Measurements from ENCODE around the gene SHC3.

The SHC3 gene

DNA sequence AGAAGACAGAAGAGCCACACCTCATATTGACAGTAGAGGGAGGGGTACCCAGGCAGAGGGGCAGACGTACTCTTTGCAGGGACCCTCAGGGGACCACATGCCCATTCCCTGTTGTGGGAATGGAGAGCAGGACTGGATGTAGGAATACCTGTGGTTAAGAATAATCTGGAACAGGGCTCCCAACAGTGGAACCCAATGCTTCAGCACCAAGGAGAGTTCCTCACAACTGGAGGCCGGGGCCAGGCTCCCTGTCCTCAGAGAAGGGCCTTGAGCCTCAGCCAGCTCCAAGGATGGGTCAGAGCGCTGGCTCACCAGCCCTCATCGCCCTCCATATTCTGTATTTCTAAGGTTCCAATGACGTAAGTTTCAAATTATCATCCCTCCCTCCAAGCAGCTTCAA, 7.4 kb upstream of the SHC3 start:
- DNase-seq: no peak

DNA sequence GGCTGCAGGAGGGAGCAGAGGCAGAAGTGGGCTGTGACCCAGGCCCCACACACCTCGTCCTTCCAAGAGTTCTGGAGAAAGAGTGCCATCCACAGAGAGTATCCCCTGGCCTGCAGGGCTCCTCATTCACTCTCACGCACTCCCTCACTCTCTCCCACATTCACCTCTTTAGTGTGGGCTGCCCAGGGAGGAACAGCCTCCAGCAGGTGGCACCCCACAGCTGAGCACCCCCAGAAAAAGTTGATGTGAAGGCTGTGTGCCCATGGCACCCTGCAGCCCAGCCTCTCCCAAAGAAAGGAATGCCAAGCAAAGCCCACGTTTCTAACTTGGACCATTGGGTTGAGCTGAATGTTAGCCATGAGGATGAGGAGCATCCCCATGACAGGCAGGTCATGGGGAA, 4.5 kb upstream of the SHC3 start:
- no peak for DNase-seq

DNA sequence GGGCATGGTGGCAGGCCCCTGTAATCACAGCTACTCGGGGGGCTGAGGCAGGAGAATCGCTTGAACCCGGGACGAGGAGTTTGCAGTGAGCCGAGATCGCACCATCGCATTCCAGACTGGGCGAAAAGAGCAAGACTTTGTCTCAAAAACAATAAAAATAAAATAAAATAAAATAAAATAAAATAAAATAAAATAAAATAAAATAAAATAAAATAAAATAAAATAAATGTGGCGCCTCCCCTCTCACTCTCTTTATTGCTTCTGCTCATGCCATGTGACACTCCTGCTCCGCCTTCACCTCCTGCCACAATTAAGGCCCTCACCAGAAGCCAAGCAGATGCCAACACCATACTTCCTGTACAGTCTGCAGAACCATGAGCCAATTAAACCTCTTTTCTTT, 3.8 kb upstream of the SHC3 start:
- no peak for DNase-seq

DNA sequence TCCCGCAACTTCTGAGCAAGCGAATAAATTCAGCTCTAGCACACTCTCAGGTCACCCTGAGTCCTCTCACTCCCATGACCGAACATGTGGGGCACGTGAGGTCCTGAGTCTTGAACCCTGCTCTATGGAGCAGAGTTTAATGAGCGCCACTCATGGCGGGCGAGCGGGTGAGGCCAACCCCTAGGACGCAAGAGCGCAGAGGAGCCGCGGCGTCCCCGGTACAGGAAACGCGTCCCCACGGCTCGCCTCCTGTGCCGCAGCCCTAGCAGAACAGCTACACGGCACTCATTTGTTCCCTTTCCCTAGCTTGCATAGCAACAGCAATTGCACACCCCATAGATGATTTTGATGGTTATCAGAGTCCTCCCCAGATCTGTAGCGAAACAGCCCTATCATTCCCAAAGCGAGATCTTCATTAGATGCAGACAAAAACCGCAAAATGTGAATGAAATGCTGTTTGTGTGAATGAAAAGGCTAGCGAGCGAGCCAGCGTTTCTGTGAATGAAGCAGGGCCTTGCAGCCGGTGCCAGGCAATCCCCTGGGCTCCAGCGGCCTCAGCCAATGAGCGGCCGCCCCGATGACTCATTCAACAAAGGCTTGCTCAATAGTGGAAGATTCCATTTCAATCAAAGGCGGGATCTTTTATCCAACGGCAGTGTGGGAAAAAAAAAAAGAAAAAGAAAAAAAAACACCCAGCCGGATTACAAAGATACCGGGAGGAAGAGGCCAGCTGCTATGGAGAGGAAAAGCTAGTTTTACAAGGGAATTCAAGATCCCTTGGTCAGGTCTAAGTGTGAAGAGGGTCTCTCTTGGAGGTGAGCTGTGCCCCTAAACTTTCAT, 1.5 kb upstream of the SHC3 start:
- no peak for DNase-seq

DNA sequence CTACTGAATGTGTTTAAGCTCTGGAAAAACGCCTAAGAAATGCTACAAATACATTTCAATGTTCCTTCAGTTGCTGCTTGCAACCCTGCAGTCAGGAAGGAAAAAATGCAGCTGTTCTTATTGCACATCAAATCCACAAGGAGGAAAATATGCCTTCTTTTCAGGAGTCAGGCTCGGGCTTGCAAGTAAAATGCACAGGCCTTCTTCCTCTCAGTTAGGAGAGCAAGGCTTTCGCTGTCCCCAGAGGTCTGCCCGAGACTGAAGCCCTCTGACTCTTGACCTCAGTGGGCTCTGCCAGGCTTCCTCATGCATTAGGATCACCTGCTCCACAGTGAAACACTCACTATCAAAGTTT, 899 bp upstream of the SHC3 start:
- DNase-seq: no peak

DNA sequence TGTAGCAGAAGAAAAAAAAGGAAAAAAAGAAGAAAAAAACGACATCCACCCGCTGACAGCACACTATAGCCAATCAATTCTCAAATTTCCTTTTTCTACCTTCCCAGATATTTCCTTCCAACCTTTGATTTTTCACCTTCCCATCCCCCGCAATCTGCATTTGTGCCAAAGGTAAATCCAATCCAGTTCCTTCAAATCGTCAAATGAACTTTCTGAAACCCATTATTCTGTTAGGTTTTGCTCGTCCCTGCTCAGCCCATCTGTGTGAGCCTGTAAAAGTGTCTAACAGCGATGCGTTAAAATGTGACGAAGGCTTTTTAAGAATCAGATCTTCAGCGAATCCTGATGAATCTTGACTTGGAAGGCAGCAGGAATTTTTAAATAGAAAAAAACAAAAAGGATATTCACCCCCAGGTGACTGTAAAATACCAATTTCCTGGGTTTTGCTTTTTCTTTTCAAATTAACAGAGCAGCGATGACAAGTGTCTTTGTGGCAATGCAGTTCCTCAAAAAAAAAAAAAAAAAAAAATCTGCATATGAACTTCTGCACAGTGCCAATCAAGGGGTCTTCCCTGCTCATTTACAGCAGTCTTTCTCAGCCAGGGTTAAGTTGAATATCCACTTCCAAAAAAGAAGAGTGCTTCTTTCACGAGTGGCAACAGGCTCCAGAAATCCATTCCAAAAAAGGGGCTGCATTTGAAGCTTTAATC, 367 bp upstream of the SHC3 start:
- DNase-seq: no peak

DNA sequence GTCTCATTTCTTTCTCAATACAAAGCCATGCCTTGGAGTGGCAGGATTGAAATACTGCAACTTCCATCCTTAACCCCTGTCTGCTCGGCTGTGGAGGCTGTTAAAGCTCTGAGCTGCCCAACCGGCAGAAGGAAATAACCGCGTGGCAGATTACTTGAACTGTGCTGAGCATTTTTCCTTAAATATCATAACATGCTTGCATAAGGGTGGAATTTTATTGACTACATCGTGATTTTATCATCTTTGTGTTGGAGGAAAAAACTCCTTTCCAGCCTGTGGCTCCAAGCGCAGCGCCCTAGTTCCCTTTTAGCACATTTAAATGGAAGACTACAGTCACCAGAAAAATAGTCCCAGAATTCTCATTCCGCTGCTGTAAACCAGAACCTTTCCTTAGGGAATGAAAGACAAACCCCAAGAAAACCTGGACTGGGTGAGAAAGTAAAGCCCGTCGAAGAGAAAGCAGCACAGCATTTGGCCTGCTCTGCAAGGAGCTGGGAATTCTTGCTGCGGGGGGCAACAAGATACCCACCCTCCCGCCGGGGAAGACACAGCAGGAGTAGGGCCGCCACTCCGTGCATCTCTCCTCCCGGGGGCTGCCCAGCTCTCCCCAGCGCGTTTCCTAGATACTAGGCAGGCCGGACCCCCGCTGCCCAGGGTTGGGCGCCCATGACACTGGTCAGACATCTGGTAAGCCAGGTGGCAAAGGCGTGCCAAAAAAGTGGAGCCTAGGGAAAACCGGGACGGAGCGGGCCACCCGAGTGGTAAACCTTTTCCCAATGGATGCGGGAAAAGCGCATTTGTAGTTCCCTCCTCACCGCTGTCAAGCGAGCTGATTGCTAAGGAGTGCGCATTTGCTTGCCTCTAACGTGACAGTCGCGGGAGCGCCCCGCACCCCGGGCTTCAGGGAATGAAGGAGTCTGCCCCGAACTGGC, 1.3 kb downstream of the SHC3 start:
- DNase-seq: no peak

DNA sequence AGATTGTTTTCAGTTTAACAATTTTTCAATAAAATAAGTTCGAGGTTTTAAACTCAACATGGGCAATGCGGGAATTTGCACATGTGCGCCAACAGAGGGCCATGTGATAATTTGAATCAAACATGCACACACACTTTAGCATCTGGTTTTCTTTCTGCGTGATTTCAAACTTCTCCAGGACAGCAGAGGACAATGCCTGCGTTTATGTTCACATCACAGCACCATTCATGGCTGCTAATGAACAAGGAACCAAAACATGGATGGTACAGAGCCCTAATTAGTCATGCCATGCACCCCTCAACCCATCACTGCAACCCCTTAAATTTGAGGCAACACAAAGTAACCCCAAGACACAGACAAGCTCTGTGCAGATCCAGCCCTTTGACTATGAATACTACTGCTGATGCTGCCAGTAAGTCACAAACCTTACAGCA, 2.8 kb downstream of the SHC3 start:
- DNase-seq: no peak

DNA sequence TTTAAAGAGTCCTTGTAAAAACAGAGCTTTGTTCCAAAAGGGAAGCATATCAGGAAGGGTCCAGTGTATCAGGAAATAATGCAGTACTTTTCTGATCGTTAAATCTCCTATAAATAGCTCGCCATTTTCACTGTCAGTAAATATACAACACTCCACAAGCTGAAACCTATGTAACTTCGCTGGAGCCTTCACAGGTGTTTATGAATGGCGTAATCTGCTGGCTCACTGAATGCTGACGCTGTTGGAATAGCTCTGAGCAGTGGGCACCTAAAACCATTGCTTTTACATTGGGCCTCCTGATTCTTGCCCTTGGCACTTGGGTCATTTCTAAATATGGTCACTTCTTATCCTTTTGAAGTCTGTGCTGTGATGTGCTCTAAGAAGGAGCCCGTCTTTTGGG, 4.3 kb downstream of the SHC3 start:
- no peak for DNase-seq

DNA sequence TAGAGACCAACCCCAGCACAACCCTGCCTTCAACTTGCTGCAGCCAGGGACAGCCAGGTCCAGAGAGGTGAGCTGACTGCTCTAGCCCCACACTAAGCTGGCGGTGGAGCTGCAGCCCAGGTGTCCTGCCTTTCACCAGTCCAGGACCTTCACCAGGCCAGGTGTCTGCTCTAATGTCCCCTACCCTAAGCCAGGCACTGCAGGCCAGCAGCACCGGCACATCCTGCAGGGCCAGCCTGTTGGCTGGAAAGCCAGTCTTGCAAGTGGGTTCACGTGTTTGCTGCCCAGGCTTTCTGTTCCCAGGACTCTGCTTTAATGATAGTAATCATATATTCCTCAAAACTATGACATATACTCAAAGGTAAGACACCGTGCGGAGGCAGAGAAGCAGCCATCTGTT, 5.5 kb downstream of the SHC3 start:
- no peak for DNase-seq

DNA sequence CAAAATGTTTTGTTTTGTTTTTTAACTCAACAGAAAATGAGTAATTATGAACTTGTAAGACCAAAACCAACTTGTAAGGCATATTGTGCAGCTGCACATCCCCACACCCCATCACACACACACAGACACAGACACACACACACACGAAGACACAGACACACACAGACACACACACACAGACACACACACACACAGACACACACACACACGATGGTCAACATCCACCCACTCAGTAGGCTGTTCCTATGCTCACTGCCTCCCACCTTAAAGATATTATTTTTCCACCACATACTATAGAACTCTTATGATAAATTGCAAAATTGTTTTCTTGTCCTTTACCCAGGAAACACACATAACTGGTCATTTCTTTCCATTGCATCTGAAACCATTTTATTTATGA, 6.2 kb downstream of the SHC3 start:
- no peak for DNase-seq

DNA sequence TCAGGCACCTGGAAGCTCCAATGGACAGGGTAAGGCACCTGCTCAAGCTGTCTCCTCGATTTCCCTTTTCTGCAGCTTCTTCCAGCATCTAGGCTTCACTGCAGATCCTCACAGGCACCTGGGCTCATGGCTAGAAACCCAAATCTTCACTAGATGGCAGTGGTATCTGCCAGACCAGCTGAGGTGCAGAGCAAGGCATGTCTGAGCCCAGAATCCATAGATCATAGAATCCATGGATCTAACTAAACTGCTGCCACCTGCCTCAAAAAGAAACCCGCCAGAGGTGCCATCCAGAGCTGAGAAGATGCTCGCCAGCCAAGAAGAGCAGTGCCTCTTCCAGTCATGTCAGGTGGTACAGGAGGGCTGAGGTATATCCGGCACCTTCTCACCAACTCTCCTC, 6.9 kb downstream of the SHC3 start:
- DNase-seq: no peak

DNA sequence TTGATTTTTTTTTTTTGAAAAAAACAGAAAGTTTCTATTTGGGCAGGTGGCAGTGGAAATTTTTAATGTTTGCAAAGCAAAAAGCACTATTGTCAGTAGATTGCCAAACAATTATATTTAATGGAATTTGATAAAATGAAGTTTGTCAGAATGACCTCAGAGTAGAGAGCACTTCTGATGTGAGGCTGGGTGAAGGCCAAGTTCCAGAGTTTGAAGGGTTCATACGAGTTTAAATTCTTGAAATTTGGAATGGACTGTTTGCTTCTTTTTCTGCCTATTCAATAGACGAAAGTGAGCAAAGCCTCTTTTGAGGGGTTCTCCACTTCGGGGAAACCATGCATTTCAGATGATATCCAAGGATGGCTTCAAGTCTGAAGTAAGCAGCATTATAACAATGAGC, 7.4 kb downstream of the SHC3 start:
- DNase-seq: no peak

DNA sequence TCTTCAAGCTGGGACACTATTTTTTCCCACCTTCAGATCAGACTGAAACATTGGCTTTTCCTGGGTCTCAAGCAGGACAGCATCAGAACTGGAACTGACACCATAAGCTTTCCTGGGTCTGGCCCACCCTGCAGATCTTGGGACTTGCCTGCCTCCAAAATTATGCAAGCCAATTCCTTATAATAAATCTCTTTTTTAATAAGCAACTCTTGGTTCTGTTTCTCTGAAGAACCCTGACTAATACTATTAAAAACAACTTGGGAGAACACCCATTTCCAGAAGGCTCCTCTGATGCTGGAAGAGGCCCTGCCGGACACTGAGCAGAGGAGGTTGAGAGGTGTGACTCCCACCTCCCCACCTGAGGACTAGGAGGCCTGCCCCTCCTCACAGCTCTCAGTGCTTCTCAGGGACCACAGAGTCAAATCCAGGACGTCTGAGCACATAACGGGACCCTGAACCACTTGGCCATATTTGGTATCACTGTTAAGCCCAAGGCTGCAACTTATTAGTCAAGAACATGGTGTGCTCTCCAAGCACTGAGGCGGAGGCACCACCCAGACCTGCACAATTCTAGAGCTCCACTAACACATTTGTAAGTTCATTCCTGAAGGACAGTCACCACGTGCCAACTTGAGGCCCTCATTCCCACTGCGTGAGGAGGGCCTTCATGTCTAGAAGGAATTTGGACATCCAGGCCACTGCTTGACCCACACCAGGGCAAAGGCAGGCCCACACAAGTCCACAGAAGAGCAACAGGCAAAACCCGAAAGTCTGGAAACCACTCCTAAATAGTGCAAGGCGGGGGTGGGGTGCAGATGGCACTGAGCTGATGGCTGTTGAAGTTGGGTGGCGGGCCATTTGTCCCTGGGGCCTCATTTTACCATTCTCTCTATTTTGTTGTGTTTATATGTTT, 9.5 kb downstream of the SHC3 start:
- no peak for DNase-seq

DNA sequence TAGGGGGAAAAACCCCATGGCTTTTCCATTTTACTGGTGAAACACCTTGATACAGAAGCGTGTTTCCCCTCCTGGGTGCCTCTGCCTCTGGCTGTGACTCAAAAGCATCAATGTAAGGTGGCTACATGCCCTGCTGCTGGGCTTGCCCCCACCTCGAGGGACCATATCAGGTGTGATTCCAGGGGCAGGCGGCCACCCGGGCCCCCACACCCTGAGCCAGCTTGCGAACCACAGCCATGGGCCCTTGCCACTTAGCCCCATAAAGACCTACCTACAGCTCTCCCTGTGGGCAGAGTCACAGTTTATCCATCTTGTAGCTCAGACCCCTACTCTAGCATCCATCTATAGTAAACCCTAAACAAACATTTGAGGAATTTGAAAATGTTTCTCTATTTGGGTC, 10.8 kb downstream of the SHC3 start:
- no peak for DNase-seq

DNA sequence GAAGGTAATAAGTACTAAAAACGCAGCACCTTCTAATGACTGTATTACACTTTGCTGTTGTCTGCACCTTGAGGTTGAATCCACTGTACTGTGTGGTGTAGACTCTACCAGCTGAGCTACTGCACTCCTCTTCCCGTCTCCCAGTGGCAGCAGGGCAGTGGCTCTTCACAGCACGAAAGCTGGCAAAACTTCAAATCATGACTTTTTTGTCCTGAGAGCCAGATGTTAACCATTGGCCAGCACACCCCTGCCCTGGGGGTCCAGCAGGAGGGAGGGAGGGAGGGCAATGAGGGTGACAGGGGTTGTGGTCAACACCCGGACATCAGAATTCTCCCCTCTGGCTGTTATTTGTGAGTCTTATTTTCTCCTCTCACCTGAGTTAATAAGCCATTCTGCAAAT, 11.8 kb downstream of the SHC3 start:
- DNase-seq: no peak

DNA sequence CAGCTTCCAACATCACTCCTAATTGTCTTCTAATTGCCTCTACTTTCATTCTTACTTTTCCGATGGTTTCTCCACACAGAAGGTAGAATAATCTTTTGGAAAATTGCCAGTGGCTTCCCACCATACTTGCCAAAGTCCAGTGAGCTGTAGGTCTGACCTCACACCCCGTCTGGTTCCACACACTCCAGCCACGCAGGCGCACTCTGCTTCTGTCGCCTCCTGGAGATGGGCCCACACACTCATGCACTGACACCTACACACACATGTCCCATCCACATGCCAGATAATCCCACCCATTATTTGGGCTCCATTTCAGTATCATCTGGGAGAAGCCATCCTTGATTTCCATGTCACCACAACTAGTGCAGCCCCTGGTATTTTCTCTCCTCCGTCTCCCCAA, 12.7 kb downstream of the SHC3 start:
- no peak for DNase-seq

DNA sequence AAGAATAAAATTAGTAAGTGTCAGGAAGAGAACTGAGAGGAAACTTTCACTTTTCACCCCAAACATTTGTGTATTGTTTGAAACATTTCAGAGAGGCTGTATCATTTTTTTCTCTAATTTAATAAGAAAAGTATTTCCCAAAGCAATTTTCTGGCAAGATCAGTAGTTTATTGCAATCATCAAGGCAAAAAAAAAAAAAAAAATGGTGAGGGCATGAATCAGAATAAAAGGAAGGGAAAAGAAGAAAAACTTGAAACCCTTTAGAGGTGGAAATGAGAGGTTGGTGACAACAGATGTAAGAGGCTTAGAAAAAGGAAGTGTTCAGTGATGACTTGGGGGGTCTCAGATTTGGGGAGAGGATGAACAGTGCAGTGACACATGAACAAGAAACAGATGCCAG, 13.3 kb downstream of the SHC3 start:
- no peak for DNase-seq

DNA sequence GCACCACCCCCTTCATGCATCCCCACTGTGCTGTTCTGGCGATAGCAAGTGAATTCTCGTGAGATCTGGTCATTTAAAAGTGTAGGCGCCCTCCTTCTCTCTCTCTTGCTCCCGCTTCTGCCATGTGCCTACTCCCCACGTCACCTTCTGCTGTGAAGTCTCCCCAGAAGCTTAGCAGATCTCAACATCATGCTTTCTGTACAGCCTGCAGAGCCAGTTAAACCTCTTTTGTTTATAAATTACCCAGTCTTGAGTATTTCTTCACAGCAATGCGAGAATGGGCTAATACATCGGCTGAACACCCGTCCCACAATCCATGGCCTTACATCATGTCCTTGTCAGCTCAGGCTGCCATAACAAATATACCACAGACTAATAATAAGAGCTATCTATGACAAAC, 17.4 kb downstream of the SHC3 start:
- no peak for DNase-seq

DNA sequence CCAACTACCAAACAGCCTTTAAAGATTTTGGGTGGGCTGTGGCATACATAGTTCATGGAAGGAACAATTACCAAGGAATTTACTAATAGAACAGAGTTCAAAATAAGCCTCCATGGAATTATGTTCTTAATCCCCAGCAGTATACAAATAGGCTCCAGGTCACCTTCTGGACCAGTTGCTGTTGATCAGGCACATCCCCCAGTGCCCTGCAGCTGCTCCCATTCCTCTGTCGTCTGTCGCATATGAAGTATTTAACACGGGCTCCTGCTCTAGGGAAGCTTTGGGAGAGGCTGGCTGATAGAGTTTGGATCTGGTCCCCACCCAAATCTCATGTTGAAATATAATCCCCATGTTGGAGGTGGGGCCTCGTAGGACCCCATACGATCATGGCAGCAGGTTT, 17.8 kb downstream of the SHC3 start:
- DNase-seq: no peak

DNA sequence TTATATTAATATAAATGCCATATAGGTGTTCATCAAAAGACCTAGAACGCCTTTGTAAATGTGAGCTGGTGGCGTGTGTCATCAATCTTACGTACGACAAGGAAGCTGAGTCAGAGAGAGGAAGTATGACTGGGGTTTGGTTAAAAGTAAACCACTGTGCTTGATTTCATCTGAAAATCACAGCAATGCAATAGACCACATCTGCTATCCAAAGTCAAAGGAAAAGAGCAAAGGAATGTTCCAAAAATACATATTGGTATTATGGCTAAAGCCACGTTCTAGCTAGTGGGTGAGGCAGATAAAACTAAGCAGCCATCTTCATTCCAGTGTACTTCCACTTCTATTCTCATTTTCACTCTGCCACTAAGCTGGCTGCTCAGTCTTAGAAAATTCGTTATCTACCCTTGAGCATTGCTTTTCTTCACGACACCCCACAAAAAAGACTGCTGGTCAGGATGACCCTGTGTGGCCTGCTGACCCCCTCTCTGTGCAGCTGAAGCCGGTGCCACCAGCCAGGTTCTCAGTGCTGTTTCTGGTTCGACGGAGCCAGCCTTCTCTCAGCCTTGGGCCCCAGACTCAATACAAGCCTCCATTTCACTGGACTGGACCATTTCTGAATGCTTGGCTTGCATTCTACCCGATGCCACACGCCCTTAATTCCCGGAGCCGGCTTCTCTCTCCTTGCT, 23.8 kb downstream of the SHC3 start:
- no peak for DNase-seq

DNA sequence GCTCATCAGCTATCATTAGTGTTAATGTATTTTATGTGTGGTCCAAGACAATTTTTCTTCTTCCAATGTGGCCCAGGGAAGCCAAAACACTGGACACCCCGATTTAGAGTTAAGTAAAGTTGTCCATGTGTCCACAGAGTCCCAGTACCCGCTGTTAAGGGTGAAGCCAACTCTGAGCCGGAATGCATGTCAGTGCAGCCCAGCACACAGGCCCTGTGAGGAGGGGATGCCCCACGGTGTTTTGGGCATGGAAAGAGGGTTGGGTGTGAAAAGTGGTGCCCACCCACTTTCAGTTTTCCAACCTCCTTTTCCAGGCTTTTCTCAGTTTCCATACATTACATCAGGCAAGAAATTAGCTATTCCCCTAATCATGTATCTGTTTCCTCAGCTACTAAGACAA, 24.4 kb downstream of the SHC3 start:
- no peak for DNase-seq
